OCI-LY7 (cell line): ENCODE results near the gene SLFN5. TPM values are rescaled to one million over a fixed set of nuclear protein-coding genes. Genes with fewer than 3 reads are reported as not detected.

Experiments used
- BruUV-seq: library from RNA; stranded (reverse); fragments of 400-500 nt; replicated peaks from 2 replicates; lab custom pipeline; 2021; lab: Mats Ljungman, UMichigan
- CTCF ChIA-PET: fragments of 300-600 bp; sonication (Branson Sonifier 250); formaldehyde crosslinking; loops from one replicate; lab custom pipeline; 2022; ENCODE audit warnings: antibody characterized with exemption; ENCODE audit not compliant: unreplicated experiment; lab: Charles Lee
- POLR2A ChIA-PET: fragments of 300-600 bp; sonication (Branson Sonifier 250); formaldehyde crosslinking; loops from one replicate; lab custom pipeline; 2022; ENCODE audit warnings: antibody characterized with exemption; lab: Charles Lee
- DNase-seq: peaks from one replicate; pipeline ENCODE4 v3.0.0-alpha.2; 2015; ENCODE audit warnings: low spot score
- H2AFZ ChIP-seq: fragments of 200-600 bp; sonication (generic), shearing (Covaris generic); 2 replicates; pipeline ENCODE4 v1.6.1; 2014; ENCODE audit warnings: mild to moderate bottlenecking, antibody characterized with exemption, low read length, moderate library complexity
- H3K27ac ChIP-seq: fragments of 200-600 bp; sonication (generic); 2 replicates; pipeline ENCODE4 v1.5.1; 2014; ENCODE audit warnings: mixed run types, low read depth, mild to moderate bottlenecking, moderate library complexity, low read length, inconsistent platforms; ENCODE audit not compliant: poor library complexity, severe bottlenecking
- H3K36me3 ChIP-seq: fragments of 200-600 bp; sonication (generic); 2 replicates; pipeline ENCODE4 v1.6.1; 2014; ENCODE audit warnings: mild to moderate bottlenecking, antibody characterized with exemption, low read length, moderate library complexity, mixed read lengths; ENCODE audit not compliant: insufficient read depth
- H3K4me1 ChIP-seq: fragments of 200-600 bp; sonication (generic); 2 replicates; pipeline ENCODE4 v1.5.1; 2014; ENCODE audit warnings: mild to moderate bottlenecking, low read length; ENCODE audit not compliant: insufficient read depth, poor library complexity, severe bottlenecking
- H3K4me2 ChIP-seq: fragments of 200-600 bp; sonication (generic); 2 replicates; pipeline ENCODE4 v1.6.1; 2014; ENCODE audit warnings: mild to moderate bottlenecking, low read length
- H3K4me3 ChIP-seq: fragments of 200-600 bp; sonication (generic); 2 replicates; pipeline ENCODE4 v1.5.1; 2014; ENCODE audit warnings: mild to moderate bottlenecking, low read depth, low read length; ENCODE audit not compliant: poor library complexity, severe bottlenecking
- H3K79me2 ChIP-seq: fragments of 200-600 bp; sonication (generic); 2 replicates; pipeline ENCODE4 v1.6.1; 2016; ENCODE audit warnings: low read depth, mild to moderate bottlenecking, low read length, moderate library complexity, mixed read lengths; ENCODE audit not compliant: insufficient read depth
- H3K9me2 ChIP-seq: fragments of 200-600 bp; sonication (generic); 2 replicates; pipeline ENCODE4 v1.6.1; 2016; ENCODE audit warnings: mild to moderate bottlenecking, low read length, mixed read lengths; ENCODE audit not compliant: insufficient read depth
- H3K9me3 ChIP-seq: fragments of 200-600 bp; sonication (generic); 2 replicates; pipeline ENCODE4 v1.6.1; 2014; ENCODE audit warnings: mild to moderate bottlenecking, mixed run types, low read length, mixed read lengths
- H4K20me1 ChIP-seq: fragments of 200-600 bp; sonication (generic); 2 replicates; pipeline ENCODE4 v1.6.1; 2014; ENCODE audit warnings: mild to moderate bottlenecking, antibody characterized with exemption, low read length, moderate library complexity, mixed read lengths; ENCODE audit not compliant: insufficient read depth
- EZH2phosphoT487 ChIP-seq: fragments of 200-600 bp; sonication (generic); IDR thresholded peaks from 2 replicates; pipeline ENCODE4 v1.6.1; 2018; ENCODE audit warnings: low read depth, borderline replicate concordance, mild to moderate bottlenecking, mixed run types, antibody characterized with exemption, low read length, moderate library complexity, mixed read lengths
- intact Hi-C: fragments of 100-400 bp; cut with micrococcal nuclease; formaldehyde crosslinking; loops from one replicate; pipeline ENCODE4 v1.10.0; 2022; ENCODE audit not compliant: unreplicated experiment
- total RNA-seq, 2 experiments: library from RNA; depleted of rRNA in 1 of 2; stranded (reverse); fragments of >200 nt in 1 of 2; shearing (Covaris generic) in 1 of 2; gene quantifications; 2 replicates each; pipeline ENCODE4 v1.2.3, GENCODE V29; 2014 to 2022
- TF ChIP-seq, protein P1 (sequence below): fragments of 200-600 bp; sonication (generic); conservative IDR thresholded peaks from 2 replicates; pipeline ENCODE4 v1.5.1; 2014; ENCODE audit warnings: mild to moderate bottlenecking, antibody characterized with exemption, low read length, moderate library complexity, mixed read lengths

The SLFN5 gene
- total RNA-seq, 2 experiments from 2014 or later, result 0.38 to 1.1 TPM

DNA sequence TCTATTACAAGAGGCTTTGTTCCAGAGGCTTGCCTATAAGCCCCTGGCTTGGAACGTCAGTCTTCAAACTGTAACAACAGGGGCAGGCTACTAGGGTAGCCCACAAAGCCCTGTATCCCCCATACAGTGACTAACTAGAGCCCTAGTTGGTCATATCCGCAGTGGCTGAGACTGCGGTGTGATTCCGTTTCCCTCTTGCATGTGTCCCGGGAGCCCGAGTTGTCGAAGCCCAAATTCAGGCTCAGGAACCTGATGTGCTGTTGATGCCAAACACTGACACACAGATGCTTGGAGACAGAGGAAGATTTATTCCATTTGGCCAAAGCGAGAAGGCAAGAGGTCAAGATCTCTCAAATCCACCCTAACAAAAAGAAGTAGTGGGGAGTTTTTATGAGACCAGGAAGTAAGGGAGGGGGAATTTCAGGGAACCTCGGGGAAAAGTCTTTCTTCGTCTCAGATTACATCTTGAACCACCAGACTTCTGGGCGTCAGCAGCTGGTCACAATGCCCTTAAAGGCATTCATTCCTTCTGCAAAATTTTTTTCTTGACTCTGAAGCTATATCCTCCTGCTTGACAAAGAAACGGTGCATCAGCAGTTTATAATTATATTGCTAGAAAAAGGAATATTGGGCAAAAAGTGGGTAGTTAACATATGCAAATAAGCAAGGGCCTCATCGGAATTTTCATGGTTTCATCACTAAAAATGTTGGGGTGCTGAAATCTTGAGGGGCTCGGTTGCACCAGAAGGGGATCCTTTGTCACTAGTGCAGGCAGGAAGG lies 879 bp downstream of the SLFN5 start:
- peak overlapping the region; percentile 97 for H2AFZ ChIP-seq
- H3K9me2 ChIP-seq, result no peaks in the 10 kb centered on the region
- ChIA-PET POLR2A (no interaction called here), CTCF (no interaction called here)
- no peaks in the 10 kb centered on the region for H3K36me3 ChIP-seq
- BruUV-seq, result no TSS peak
- intact Hi-C loops, result loop anchor here (2.0 kb wide), 1 partner anchor 101 kb away; the partner anchor contains the start of gene NLE1
- H3K4me3 ChIP-seq, result peak overlapping the region; percentile 75
- TF ChIP-seq, protein P1, sequence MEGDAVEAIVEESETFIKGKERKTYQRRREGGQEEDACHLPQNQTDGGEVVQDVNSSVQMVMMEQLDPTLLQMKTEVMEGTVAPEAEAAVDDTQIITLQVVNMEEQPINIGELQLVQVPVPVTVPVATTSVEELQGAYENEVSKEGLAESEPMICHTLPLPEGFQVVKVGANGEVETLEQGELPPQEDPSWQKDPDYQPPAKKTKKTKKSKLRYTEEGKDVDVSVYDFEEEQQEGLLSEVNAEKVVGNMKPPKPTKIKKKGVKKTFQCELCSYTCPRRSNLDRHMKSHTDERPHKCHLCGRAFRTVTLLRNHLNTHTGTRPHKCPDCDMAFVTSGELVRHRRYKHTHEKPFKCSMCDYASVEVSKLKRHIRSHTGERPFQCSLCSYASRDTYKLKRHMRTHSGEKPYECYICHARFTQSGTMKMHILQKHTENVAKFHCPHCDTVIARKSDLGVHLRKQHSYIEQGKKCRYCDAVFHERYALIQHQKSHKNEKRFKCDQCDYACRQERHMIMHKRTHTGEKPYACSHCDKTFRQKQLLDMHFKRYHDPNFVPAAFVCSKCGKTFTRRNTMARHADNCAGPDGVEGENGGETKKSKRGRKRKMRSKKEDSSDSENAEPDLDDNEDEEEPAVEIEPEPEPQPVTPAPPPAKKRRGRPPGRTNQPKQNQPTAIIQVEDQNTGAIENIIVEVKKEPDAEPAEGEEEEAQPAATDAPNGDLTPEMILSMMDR, result no peak
- no peak for TF ChIP-seq EZH2phosphoT487
- H3K27ac ChIP-seq, result no peak overlapping the region
- peak overlapping the region; percentile 87 for H3K4me2 ChIP-seq
- no peaks in the 10 kb centered on the region for H4K20me1 ChIP-seq
- peaks cover 26% of the 10 kb centered on the region for H3K4me1 ChIP-seq
- no peaks in the 10 kb centered on the region for H3K9me3 ChIP-seq
- peak; percentile 15 for DNase-seq
- H3K79me2 ChIP-seq, result no peaks in the 10 kb centered on the region

DNA sequence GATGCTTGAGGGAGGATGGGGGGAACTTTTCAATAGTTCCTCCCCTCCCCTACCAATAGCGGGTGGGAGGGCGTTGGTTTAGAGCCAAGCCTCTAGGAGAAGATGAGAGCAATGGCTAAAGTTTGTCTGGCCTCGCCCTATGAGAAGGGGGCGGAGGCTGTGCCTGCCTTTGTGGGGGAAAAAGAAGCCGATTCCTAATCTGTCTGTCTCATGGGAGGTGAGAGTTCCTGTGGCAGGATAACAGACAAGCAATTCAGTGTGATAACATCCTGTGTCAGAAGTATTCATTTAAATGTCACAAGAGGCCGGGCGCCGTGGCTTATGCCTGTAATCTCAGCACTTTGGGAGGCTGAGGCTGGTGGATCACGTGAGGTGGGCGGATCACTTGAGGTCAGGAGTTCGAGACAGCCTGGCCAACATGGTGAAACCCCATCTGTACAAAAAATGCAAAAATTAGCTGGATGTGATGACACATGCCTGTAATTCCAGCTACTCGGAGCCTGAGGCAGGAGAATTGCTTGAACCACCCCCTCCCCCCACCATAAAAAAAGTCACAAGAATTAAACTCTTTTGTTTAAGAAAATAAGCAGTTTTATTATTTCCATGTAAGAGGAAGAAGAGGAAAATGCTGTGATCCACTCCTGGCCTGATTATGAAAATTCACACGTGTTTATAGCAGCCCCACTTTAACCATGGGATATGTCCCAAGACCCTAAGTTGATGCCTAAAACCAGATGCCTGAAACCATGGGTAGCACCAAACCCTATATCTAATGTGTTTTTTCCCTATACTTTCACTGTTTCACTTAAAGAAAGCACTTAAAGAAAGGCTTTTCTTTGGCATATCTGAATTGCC lies 1.7 kb downstream of the SLFN5 start:
- TF ChIP-seq, protein P1, result no peak
- no peak for TF ChIP-seq EZH2phosphoT487
- BruUV-seq, result no TSS peak
- intact Hi-C loops, result no loop called here
- Histone ChIP-seq H3K79me2 (no peaks in the 10 kb centered on the region), H3K27ac (no peak overlapping the region), H2AFZ (peak overlapping the region; percentile 97; the same call in 1 of the 2 replicates), H3K9me3 (no peaks in the 10 kb centered on the region), H4K20me1 (no peaks in the 10 kb centered on the region), H3K4me3 (peak overlapping the region; percentile 75), H3K4me2 (peak overlapping the region; percentile 87), H3K4me1 (peaks cover 26% of the 10 kb centered on the region), H3K9me2 (no peaks in the 10 kb centered on the region), H3K36me3 (no peaks in the 10 kb centered on the region)
- ChIA-PET POLR2A (no interaction called here), CTCF (no interaction called here)
- peak; percentile 27 for DNase-seq
